Measurements from ENCODE around the gene TUBGCP6.
A peak's percentile ranks its signal among the peaks of the same experiment; 100 is the strongest.

TUBGCP6 gene

GRCh38 chr22:50270666-50271394 lies 26.0 kb upstream of the TUBGCP6 start:
- H4K20me1 ChIP-seq (ENCODE audit: insufficient read depth), result no peaks in the 10 kb centered on the region
- peak overlapping the region; percentile 41; the same call in 1 of the 2 replicates for H2AFZ ChIP-seq (ENCODE audit: low read depth)
- no peak overlapping the region for H3K9ac ChIP-seq
- peaks cover 15% of the 10 kb centered on the region for H3K4me1 ChIP-seq (ENCODE audit: low read depth, poor library complexity, severe bottlenecking)
- H3K27me3 ChIP-seq (ENCODE audit: insufficient read depth, low read depth), result no peaks in the 10 kb centered on the region
- no peak overlapping the region for H3K4me3 ChIP-seq (IDR thresholded peaks at IDR 0.05; ENCODE audit: insufficient read depth, low read depth, low read length)
- H3K36me3 ChIP-seq (ENCODE audit: insufficient read depth), result no peaks in the 10 kb centered on the region
- H3K4me2 ChIP-seq, result peak overlapping the region; percentile 92
- no peak for TF ChIP-seq CTCF (conservative IDR thresholded peaks at IDR 0.05; ENCODE audit: low read depth, low read length)
- H3K79me2 ChIP-seq (ENCODE audit: insufficient read depth, low read depth), result no peaks in the 10 kb centered on the region
- H3K27ac ChIP-seq, result no peak overlapping the region

- peak within 1 kb of the TSS; percentile 41; the same call in 1 of the 2 replicates for H2AFZ ChIP-seq (ENCODE audit: low read depth)
These were observed 25.3 kb upstream of the TUBGCP6 start, which contains the start of gene MAPK11 for GRCh38 chr22:50269970-50270665. Gene MAPK11, minus strand, starts transcription at chr22:50270380. Its CDS starts 88 bp downstream, at chr22:50270292.

GRCh38 chr22:50269573-50269969 lies 24.7 kb upstream of the TUBGCP6 start:
- TF ChIP-seq CTCF (conservative IDR thresholded peaks at IDR 0.05; ENCODE audit: low read depth, low read length), result no peak

More at GRCh38 chr22:50269970-50270665, 25.3 kb upstream of the TUBGCP6 start, which contains the start of gene MAPK11:
- no peak within 1 kb of the TSS for H3K4me3 ChIP-seq (IDR thresholded peaks at IDR 0.05; ENCODE audit: insufficient read depth, low read depth, low read length)
- TF ChIP-seq CTCF (conservative IDR thresholded peaks at IDR 0.05; ENCODE audit: low read depth, low read length), result no peak
- H3K9ac ChIP-seq, result no peak within 1 kb of the TSS
- H3K27ac ChIP-seq, result no peak within 1 kb of the TSS
- no peaks in the 10 kb centered on the region for H3K27me3 ChIP-seq (ENCODE audit: insufficient read depth, low read depth)
- no peaks in the 10 kb centered on the region for H4K20me1 ChIP-seq (ENCODE audit: insufficient read depth)
- H3K4me1 ChIP-seq (ENCODE audit: low read depth, poor library complexity, severe bottlenecking), result peaks cover 15% of the 10 kb centered on the region
- H3K79me2 ChIP-seq (ENCODE audit: insufficient read depth, low read depth), result no peaks in the 10 kb centered on the region
- H3K36me3 ChIP-seq (ENCODE audit: insufficient read depth), result no peaks in the 10 kb centered on the region
- peak within 1 kb of the TSS; percentile 92 for H3K4me2 ChIP-seq

GRCh38 chr22:50268655-50269113 lies 23.9 kb upstream of the TUBGCP6 start:
- no peak overlapping the region for H2AFZ ChIP-seq (ENCODE audit: low read depth)
- no peak overlapping the region for H3K4me2 ChIP-seq
- H3K9ac ChIP-seq, result no peak overlapping the region
- H3K27ac ChIP-seq, result no peak overlapping the region
- TF ChIP-seq CTCF (conservative IDR thresholded peaks at IDR 0.05; ENCODE audit: low read depth, low read length), result no peak
- no peaks in the 10 kb centered on the region for H3K36me3 ChIP-seq (ENCODE audit: insufficient read depth)
- H3K27me3 ChIP-seq (ENCODE audit: insufficient read depth, low read depth), result no peaks in the 10 kb centered on the region
- H4K20me1 ChIP-seq (ENCODE audit: insufficient read depth), result no peaks in the 10 kb centered on the region
- H3K4me1 ChIP-seq (ENCODE audit: low read depth, poor library complexity, severe bottlenecking), result peaks cover 12% of the 10 kb centered on the region
- no peaks in the 10 kb centered on the region for H3K79me2 ChIP-seq (ENCODE audit: insufficient read depth, low read depth)
- no peak overlapping the region for H3K4me3 ChIP-seq (IDR thresholded peaks at IDR 0.05; ENCODE audit: insufficient read depth, low read depth, low read length)

More at GRCh38 chr22:50269573-50269969, 24.7 kb upstream of the TUBGCP6 start:
- Histone ChIP-seq H2AFZ (ENCODE audit: low read depth) (peak overlapping the region; percentile 4; the same call in 1 of the 2 replicates), H3K27me3 (ENCODE audit: insufficient read depth, low read depth) (no peaks in the 10 kb centered on the region), H3K4me1 (ENCODE audit: low read depth, poor library complexity, severe bottlenecking) (peaks cover 15% of the 10 kb centered on the region), H4K20me1 (ENCODE audit: insufficient read depth) (no peaks in the 10 kb centered on the region), H3K4me2 (peak overlapping the region; percentile 51), H3K79me2 (ENCODE audit: insufficient read depth, low read depth) (no peaks in the 10 kb centered on the region), H3K4me3 (IDR thresholded peaks at IDR 0.05; ENCODE audit: insufficient read depth, low read depth, low read length) (no peak overlapping the region), H3K27ac (no peak overlapping the region), H3K9ac (no peak overlapping the region), H3K36me3 (ENCODE audit: insufficient read depth) (no peaks in the 10 kb centered on the region)

Data from KMS-11 (cell line).